Measurements from ENCODE around the gene ART1. TPM values are rescaled to one million over a fixed set of nuclear protein-coding genes. Genes with fewer than 3 reads are reported as not detected.
"Not testable (repeated sequence)": the region's sequence is repeated elsewhere in the genome, so short reads cannot be mapped to it uniquely, and the experiment has no call there.

ART1 gene, protein sequence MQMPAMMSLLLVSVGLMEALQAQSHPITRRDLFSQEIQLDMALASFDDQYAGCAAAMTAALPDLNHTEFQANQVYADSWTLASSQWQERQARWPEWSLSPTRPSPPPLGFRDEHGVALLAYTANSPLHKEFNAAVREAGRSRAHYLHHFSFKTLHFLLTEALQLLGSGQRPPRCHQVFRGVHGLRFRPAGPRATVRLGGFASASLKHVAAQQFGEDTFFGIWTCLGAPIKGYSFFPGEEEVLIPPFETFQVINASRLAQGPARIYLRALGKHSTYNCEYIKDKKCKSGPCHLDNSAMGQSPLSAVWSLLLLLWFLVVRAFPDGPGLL
- total RNA-seq (10 to 100 TPM; 14.5 to 33.0 (median 24.9) TPM), polyA plus RNA-seq (1 to 10 TPM in 1 of 3 donors, under 1 TPM in 2; 0.26 to 2.9 (median 0.62) TPM)
- long read RNA-seq, donor 1, partial matches to known transcripts, result 5 of 11 reads
- long read RNA-seq, donor 1, other reads (novel, unspliced or antisense), result 4 of 11 reads
- long read RNA-seq, donor 2, transcript ART1-201 (5 exons, 1,312 nt), result major isoform, 11 of 51 reads
- long read RNA-seq, donor 2, partial matches to known transcripts, result 24 of 51 reads
- long read RNA-seq, donor 2, other reads (novel, unspliced or antisense), result 16 of 51 reads

DNA sequence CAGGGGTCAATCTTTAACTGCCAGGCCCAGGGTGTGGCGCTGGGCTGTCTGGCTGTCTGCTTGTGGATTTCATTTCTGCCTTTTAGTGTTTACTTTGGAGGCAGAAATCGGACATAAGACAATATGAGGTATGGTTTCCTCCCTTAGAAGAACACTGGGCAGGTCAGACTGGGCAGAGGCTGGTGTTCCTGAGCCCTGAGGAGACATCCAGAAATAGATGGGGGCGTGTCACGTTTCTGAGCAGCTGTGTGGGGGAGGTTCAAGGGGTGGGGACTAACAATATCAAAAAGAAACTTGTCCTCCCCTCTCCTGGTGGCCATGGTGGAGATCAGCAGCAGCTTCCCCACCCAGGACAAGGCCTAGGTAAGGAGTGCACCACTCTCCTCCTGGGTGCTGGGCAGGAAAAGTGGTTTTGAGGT, at the start of gene ART1:
ART1 (plus strand) TSS at position 312 of the 419 bp plus-strand sequence. CDS start 14,086 bp downstream, outside the sequence.
- Histone ChIP-seq H3K27ac (peak within 1 kb of the TSS; percentile 99), H3K9me3 (no peaks in the 10 kb centered on the region), H3K27me3 (ENCODE audit: insufficient read depth in 3 of 3, low read length in 2 of 3) (no peaks in the 10 kb centered on the region), H3K4me1 (peaks cover 37% of the 10 kb centered on the region), H3K4me3 (peak within 1 kb of the TSS; percentile 65), H3K36me3 (ENCODE audit: insufficient read depth in 1 of 2, low read depth in 1 of 2) (no peaks in the 10 kb centered on the region)
- intact Hi-C loops (cut with DNase I), result loop anchor here in 1 of 2 donors (5.0 kb wide), 1 partner anchor 603 kb away; no protein-coding TSS in a partner anchor
- DNase-seq, result peak; percentile 58 to 85
- peak; percentile 80 to 86 (median 84) for ATAC-seq
- WGBS, 3 donors, result 17 to 35% (median 21%) methylated on average over 4 of the region's 4 CpGs
- TF ChIP-seq, protein P1, sequence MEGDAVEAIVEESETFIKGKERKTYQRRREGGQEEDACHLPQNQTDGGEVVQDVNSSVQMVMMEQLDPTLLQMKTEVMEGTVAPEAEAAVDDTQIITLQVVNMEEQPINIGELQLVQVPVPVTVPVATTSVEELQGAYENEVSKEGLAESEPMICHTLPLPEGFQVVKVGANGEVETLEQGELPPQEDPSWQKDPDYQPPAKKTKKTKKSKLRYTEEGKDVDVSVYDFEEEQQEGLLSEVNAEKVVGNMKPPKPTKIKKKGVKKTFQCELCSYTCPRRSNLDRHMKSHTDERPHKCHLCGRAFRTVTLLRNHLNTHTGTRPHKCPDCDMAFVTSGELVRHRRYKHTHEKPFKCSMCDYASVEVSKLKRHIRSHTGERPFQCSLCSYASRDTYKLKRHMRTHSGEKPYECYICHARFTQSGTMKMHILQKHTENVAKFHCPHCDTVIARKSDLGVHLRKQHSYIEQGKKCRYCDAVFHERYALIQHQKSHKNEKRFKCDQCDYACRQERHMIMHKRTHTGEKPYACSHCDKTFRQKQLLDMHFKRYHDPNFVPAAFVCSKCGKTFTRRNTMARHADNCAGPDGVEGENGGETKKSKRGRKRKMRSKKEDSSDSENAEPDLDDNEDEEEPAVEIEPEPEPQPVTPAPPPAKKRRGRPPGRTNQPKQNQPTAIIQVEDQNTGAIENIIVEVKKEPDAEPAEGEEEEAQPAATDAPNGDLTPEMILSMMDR (IDR thresholded peaks at IDR 0.05), result peak; percentile 37

DNA sequence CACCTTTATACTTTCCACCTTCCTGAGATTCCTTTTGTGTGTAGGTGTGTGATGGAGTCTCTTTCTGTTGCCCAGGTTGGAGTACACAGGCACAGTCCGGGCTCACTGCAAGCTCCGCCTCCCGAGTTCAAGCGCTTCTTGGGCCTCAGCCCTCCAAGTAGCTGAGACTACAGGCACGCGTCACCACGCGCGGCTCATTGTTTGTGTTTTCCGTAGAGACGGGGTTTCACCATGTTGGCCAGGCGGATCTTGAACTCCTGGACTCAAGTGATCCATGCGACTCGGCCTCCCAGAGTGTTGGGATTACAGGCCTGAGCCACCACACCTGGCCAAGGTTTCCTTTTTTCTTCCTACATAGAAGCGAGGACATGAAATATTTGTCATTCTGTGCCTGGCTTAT, 47.2 kb upstream of the ART1 start:
- 90 to 96% (median 93%) methylated on average over 14 to 15 of the region's 15 CpGs for WGBS, 3 donors
- ATAC-seq; intact Hi-C loops (cut with DNase I); H3K36me3 ChIP-seq (ENCODE audit: insufficient read depth in 1 of 2, low read depth in 1 of 2); H3K27me3 ChIP-seq (ENCODE audit: insufficient read depth in 3 of 3, low read length in 2 of 3); H3K27ac ChIP-seq; DNase-seq; H3K9me3 ChIP-seq; H3K4me1 ChIP-seq; H3K4me3 ChIP-seq: not testable (repeated sequence)

DNA sequence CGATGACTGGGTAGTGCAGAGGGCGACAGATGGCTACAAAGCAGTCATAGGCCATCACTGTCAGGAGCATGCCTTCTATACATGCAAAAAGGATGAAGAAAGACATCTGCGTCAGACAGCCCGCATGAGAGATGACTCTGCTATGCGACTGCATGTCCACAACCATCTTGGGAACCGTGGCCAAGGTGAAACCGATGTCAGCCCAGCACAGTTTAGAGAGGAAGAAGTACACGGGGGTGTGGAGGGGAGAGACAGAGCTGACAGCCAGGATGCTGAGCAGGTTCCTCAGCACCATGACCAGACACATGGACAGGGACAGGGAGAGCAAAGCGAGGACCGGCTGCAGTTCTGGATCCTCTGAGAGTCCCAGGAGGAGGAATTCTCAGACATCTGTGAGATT, 44.7 kb upstream of the ART1 start:
- WGBS, 3 donors, result 79 to 84% (median 81%) methylated on average over 10 of the region's 10 CpGs
- H3K4me1 ChIP-seq; H3K9me3 ChIP-seq; DNase-seq; H3K36me3 ChIP-seq (ENCODE audit: insufficient read depth in 1 of 2, low read depth in 1 of 2); H3K4me3 ChIP-seq; H3K27ac ChIP-seq; ATAC-seq; H3K27me3 ChIP-seq (ENCODE audit: insufficient read depth in 3 of 3, low read length in 2 of 3): not testable (repeated sequence)
- intact Hi-C loops (cut with DNase I), result loop anchor here in 1 of 2 donors (10.0 kb wide), 1 partner anchor 145 kb away; no protein-coding TSS in a partner anchor

DNA sequence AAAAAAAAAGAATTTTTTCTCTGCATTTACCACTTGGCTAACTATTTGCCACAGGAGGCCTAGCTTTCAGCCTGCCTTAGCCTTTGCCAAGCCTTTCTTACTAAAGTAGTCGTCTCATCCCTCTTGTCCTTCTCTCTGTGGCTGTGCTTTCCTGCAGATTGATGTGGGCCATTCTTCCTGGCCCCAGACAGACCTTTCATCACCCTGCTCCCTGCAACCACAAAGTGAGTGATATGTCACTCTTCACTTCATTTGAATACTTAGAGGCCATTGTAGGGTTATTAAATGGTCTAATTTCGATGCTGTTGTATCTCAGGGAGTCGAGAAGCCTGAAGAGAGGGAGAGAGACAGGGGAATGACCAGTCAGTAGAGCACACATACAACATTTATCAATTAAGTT, 40.8 kb upstream of the ART1 start:
- DNase-seq, result no peak
- TF ChIP-seq, protein P1 (IDR thresholded peaks at IDR 0.05), result no peak

DNA sequence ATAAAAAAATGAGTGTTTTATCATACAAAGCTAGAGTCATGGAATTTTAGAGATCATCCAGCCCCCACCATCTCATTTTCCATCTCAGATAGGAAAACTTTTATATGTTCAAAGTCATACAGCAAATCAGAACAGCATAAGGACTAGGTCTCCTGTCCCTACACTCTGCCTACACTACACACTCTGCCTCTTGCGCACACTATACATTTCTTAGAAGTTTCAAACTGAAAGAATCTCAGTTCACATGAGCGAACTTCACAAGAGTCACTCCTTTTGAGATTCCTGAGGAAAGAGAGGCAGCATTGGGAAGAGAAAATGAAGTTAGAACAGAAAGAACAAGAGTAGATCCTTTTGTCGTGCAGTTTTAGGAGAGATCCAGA, 39.7 kb upstream of the ART1 start:
- Histone ChIP-seq H3K36me3 (ENCODE audit: insufficient read depth in 1 of 2, low read depth in 1 of 2) (no peaks in the 10 kb centered on the region), H3K9me3 (no peaks in the 10 kb centered on the region), H3K4me3 (no peak overlapping the region), H3K27me3 (ENCODE audit: insufficient read depth in 3 of 3, low read length in 2 of 3) (no peaks in the 10 kb centered on the region), H3K4me1 (peaks cover 11% of the 10 kb centered on the region), H3K27ac (no peak overlapping the region)
- TF ChIP-seq, protein P1 (IDR thresholded peaks at IDR 0.05), result no peak
- intact Hi-C loops (cut with DNase I), result loop anchor here in 1 of 2 donors (10.0 kb wide), 1 partner anchor 150 kb away; no protein-coding TSS in a partner anchor
- ATAC-seq (peak in 1 of 4 donors; percentile 26), DNase-seq (no peak)
- whole genome bisulfite sequencing, 3 donors, result 86 to 94% (median 91%) methylated on average over 3 of the region's 3 CpGs

More for the DNA sequence above, 40.8 kb upstream of the ART1 start:
- Histone ChIP-seq H3K36me3 (ENCODE audit: insufficient read depth in 1 of 2, low read depth in 1 of 2) (no peaks in the 10 kb centered on the region), H3K27ac (no peak overlapping the region), H3K27me3 (ENCODE audit: insufficient read depth in 3 of 3, low read length in 2 of 3) (no peaks in the 10 kb centered on the region), H3K4me3 (no peak overlapping the region), H3K4me1 (peaks cover 11% of the 10 kb centered on the region), H3K9me3 (no peaks in the 10 kb centered on the region)
- 57 to 63% (median 58%) methylated on average over 3 of the region's 3 CpGs for WGBS, 3 donors
- intact Hi-C loops (cut with DNase I), result loop anchor here in 1 of 2 donors (10.0 kb wide), 1 partner anchor 149 kb away; no protein-coding TSS in a partner anchor
- ATAC-seq, result peak in 1 of 4 donors; percentile 91
